ENCODE results near the gene TNIP1. TPM values are rescaled to one million over a fixed set of nuclear protein-coding genes. Genes with fewer than 3 reads are reported as not detected.

The TNIP1 gene
- total RNA-seq, 1 donor: 85.8 TPM

DNA sequence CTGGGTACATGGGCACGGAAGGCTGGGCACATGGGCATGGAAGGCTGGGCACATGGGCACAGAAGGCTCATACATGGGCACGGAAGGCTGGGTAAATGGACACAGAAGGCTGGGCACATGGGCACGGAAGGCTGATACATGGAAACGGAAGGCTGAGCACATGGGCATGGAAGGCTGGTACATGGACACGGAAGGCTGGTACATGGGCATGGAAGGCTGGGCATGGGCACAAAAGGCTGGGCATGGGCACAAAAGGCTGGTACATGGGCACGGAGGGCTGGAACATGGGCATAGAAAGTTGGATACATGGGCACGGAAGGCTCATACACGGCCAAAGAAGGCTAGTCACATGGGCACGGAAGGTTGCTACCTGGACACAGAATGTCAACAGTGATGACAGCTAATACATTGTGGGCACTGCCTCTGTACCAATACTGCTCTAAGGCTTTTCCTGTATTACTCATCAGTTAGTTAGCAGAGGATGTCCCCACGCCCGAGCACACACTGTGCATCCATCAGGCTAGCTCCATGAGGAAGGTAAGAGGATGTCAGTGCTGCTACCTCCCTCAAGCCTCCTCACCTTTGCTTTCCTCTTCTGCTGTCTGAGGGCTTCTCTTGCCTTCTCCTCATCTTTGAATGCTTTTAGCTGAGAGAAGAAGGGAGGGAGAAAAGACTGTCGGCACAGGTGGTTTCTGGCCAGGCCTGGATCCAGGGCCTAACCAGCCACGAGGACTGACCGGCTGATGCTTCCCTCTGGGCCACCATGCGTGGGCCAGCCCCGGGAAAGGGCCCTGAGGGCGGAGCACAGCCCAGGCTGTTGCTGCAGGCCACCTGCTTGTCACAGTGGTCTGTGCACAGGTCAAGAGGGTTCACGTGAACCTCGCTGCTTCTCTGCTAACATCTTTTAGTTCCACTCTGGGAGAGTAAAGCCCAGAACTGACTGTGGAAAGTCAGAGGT, 46.1 kb downstream of the TNIP1 start:
- DNase-seq (ENCODE audit: insufficient read length, low spot score, missing footprints): no peak
- H3K27ac ChIP-seq (ENCODE audit: low read depth, low read length): no peak overlapping the region
- no peak overlapping the region for H3K4me2 ChIP-seq (ENCODE audit: insufficient read depth, low read length)
- no peak for TF ChIP-seq CTCF (IDR thresholded peaks at IDR 0.05; ENCODE audit: extremely low read depth, low read depth, low read length)
- no peak overlapping the region for H2AFZ ChIP-seq (ENCODE audit: low read length)
- no peaks in the 10 kb centered on the region for H3K27me3 ChIP-seq (ENCODE audit: insufficient read depth, low read length)
- H3K36me3 ChIP-seq (ENCODE audit: insufficient read depth, low read length): peaks cover 51% of the 10 kb centered on the region
- no peaks in the 10 kb centered on the region for H4K20me1 ChIP-seq (ENCODE audit: insufficient read depth, low read length)
- no peaks in the 10 kb centered on the region for H3K9me3 ChIP-seq (ENCODE audit: low read depth, low read length)
- no peaks in the 10 kb centered on the region for H3K79me2 ChIP-seq (ENCODE audit: insufficient read depth, low read length)
- peaks cover 24% of the 10 kb centered on the region for H3K4me1 ChIP-seq (ENCODE audit: insufficient read depth, low read length)
- H3K4me3 ChIP-seq (ENCODE audit: insufficient read depth, low read length): no peak overlapping the region

DNA sequence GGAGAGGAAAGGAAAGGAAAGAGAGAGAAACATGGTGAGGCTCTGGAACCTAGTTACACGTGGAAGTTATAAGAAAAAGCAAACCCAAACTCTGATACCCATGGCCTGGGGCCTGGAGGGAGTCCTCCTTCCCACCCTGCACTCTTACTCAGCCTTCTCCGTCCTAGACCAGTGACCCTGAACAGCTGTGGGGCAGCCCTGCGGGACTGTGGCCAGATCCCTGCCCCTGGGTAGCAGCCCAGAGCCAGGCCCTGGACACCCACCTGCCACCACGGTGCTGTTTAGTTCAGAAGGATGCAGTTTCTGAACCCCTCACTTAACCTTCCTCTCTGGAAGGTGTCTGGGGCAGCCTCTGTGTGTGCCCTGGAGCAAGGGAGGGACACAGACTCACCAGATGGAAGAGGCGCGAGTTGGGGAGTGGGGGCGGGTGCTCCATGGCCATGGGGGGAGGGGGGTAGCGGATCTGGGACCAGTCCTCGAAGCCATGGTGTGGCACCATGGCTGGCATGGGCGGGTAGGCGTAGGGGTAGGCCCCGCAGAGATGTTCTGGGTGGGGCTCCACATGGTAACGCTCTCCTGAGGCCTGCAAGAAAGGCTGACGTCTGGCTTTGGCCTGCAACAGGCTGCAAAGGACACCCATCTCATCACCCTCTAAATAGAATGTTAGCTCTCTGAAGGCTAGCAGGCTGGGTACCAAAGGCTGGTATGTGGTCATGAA, 47.5 kb downstream of the TNIP1 start:
- DNase-seq (ENCODE audit: insufficient read length, low spot score, missing footprints): no peak
- no peak overlapping the region for H2AFZ ChIP-seq (ENCODE audit: low read length)
- peaks cover 50% of the 10 kb centered on the region for H3K36me3 ChIP-seq (ENCODE audit: insufficient read depth, low read length)
- H3K4me2 ChIP-seq (ENCODE audit: insufficient read depth, low read length): no peak overlapping the region
- H3K9me3 ChIP-seq (ENCODE audit: low read depth, low read length): no peaks in the 10 kb centered on the region
- no peaks in the 10 kb centered on the region for H3K27me3 ChIP-seq (ENCODE audit: insufficient read depth, low read length)
- peaks cover 10% of the 10 kb centered on the region for H3K4me1 ChIP-seq (ENCODE audit: insufficient read depth, low read length)
- no peaks in the 10 kb centered on the region for H3K79me2 ChIP-seq (ENCODE audit: insufficient read depth, low read length)
- no peak overlapping the region for H3K27ac ChIP-seq (ENCODE audit: low read depth, low read length)
- H3K4me3 ChIP-seq (ENCODE audit: insufficient read depth, low read length): no peak overlapping the region
- no peak for TF ChIP-seq CTCF (IDR thresholded peaks at IDR 0.05; ENCODE audit: extremely low read depth, low read depth, low read length)
- no peaks in the 10 kb centered on the region for H4K20me1 ChIP-seq (ENCODE audit: insufficient read depth, low read length)

DNA sequence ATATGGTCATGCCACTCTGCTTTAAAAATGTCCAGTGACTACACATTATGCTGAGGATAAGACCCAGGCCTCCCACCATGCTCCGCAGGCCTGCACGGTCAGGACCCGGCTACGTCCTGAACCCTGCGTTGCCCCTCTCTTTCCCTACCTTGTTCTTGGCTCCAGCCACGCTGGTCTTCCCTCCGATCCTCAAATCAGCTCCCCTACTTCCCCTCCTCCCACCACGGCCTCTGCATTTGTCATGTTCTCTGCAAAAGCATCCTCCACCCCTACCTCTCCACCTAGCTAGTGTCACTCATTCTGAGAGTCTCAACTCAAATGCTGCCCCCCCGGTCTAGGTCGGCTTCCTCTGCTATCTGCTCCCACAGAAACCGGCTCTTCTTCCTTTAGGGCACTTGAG, 49.3 kb downstream of the TNIP1 start:
- no peak for TF ChIP-seq CTCF (IDR thresholded peaks at IDR 0.05; ENCODE audit: extremely low read depth, low read depth, low read length)
- no peak overlapping the region for H3K4me2 ChIP-seq (ENCODE audit: insufficient read depth, low read length)
- no peaks in the 10 kb centered on the region for H3K9me3 ChIP-seq (ENCODE audit: low read depth, low read length)
- H3K27ac ChIP-seq (ENCODE audit: low read depth, low read length): no peak overlapping the region
- no peaks in the 10 kb centered on the region for H4K20me1 ChIP-seq (ENCODE audit: insufficient read depth, low read length)
- H3K79me2 ChIP-seq (ENCODE audit: insufficient read depth, low read length): no peaks in the 10 kb centered on the region
- H3K4me1 ChIP-seq (ENCODE audit: insufficient read depth, low read length): no peaks in the 10 kb centered on the region
- H2AFZ ChIP-seq (ENCODE audit: low read length): no peak overlapping the region
- H3K36me3 ChIP-seq (ENCODE audit: insufficient read depth, low read length): peaks cover 45% of the 10 kb centered on the region
- H3K4me3 ChIP-seq (ENCODE audit: insufficient read depth, low read length): no peak overlapping the region
- H3K27me3 ChIP-seq (ENCODE audit: insufficient read depth, low read length): no peaks in the 10 kb centered on the region
- no peak for DNase-seq (ENCODE audit: insufficient read length, low spot score, missing footprints)

GRCh38 chr5:151030379-151030778, 50.5 kb downstream of the TNIP1 start:
- Histone ChIP-seq H2AFZ (ENCODE audit: low read length) (no peak overlapping the region), H4K20me1 (ENCODE audit: insufficient read depth, low read length) (no peaks in the 10 kb centered on the region), H3K4me1 (ENCODE audit: insufficient read depth, low read length) (no peaks in the 10 kb centered on the region), H3K36me3 (ENCODE audit: insufficient read depth, low read length) (peaks cover 38% of the 10 kb centered on the region), H3K27ac (ENCODE audit: low read depth, low read length) (no peak overlapping the region), H3K4me3 (ENCODE audit: insufficient read depth, low read length) (no peak overlapping the region), H3K27me3 (ENCODE audit: insufficient read depth, low read length) (no peaks in the 10 kb centered on the region), H3K9me3 (ENCODE audit: low read depth, low read length) (no peaks in the 10 kb centered on the region), H3K79me2 (ENCODE audit: insufficient read depth, low read length) (no peaks in the 10 kb centered on the region), H3K4me2 (ENCODE audit: insufficient read depth, low read length) (no peak overlapping the region)
- DNase-seq (ENCODE audit: insufficient read length, low spot score, missing footprints): no peak
- TF ChIP-seq CTCF (IDR thresholded peaks at IDR 0.05; ENCODE audit: extremely low read depth, low read depth, low read length): no peak
